DND-41 (cell line): ENCODE results near the gene NAV3.

Experiments
- EZH2 ChIP-seq: IDR thresholded peaks from 3 replicates; pipeline ENCODE4 v1.6.1; 2012; ENCODE audit warnings: borderline replicate concordance, low read depth, mild to moderate bottlenecking, moderate library complexity, low read length, inconsistent platforms; ENCODE audit not compliant: severe bottlenecking
- TF ChIP-seq, protein P1 (sequence below): IDR thresholded peaks from 2 replicates; pipeline ENCODE4 v1.5.1; 2012; ENCODE audit warnings: borderline replicate concordance, low read length, moderate library complexity, mild to moderate bottlenecking; ENCODE audit not compliant: poor library complexity, severe bottlenecking; ENCODE audit errors: extremely low read depth

- TF ChIP-seq, protein P1, sequence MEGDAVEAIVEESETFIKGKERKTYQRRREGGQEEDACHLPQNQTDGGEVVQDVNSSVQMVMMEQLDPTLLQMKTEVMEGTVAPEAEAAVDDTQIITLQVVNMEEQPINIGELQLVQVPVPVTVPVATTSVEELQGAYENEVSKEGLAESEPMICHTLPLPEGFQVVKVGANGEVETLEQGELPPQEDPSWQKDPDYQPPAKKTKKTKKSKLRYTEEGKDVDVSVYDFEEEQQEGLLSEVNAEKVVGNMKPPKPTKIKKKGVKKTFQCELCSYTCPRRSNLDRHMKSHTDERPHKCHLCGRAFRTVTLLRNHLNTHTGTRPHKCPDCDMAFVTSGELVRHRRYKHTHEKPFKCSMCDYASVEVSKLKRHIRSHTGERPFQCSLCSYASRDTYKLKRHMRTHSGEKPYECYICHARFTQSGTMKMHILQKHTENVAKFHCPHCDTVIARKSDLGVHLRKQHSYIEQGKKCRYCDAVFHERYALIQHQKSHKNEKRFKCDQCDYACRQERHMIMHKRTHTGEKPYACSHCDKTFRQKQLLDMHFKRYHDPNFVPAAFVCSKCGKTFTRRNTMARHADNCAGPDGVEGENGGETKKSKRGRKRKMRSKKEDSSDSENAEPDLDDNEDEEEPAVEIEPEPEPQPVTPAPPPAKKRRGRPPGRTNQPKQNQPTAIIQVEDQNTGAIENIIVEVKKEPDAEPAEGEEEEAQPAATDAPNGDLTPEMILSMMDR, result no peak
- TF ChIP-seq EZH2, result no peak
Measured at GRCh38 chr12:78119351-78119918, 288.7 kb downstream of the NAV3 start.
